ENCODE results near the gene NOL8. TPM values are rescaled to one million over a fixed set of nuclear protein-coding genes. Genes with fewer than 3 reads are reported as not detected.

NOL8 gene
- total and polyA plus RNA-seq, 2 donors: 30.7 to 51.3 TPM

DNA sequence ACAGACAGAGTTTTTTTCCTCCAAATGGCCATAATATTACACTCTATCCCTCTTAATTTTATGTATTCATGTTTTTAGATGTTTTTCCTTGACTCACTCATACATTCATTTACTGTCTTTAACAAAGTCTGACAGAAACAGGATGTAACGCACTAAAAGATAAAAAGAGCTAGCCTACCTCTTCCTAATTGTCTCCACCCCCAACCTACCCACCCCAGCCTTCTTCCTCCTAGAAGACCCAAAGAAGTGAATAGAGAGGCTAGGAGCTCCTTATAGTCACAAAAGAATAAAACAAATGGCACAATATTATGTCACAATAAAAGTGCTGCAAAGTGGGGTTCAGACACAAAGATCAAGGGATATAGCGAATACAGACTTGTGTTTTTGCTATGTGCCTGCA, 719 bp downstream of the NOL8 start:
- no peaks in the 10 kb centered on the region for H3K9me3 ChIP-seq (ENCODE audit: control insufficient read depth in 2 of 2, insufficient read depth in 1 of 2, low read length in 1 of 2)
- peak in 1 of 9 donors; percentile 9 for DNase-seq (ENCODE audit: low read depth in 6 of 9, low spot score in 9 of 9)
- H3K36me3 ChIP-seq (ENCODE audit: control insufficient read depth in 2 of 2, insufficient read depth in 2 of 2, low read length in 1 of 2): peaks cover 8 to 27% of the 10 kb centered on the region in 2 donors
- 19% methylated on average over 2 of the region's 2 CpGs for WGBS
- no peaks in the 10 kb centered on the region for H3K27me3 ChIP-seq (ENCODE audit: control insufficient read depth in 2 of 2, insufficient read depth in 1 of 2, low read length in 1 of 2)
- H3K4me3 ChIP-seq (ENCODE audit: low read length in 2 of 2): peak overlapping the region; percentile 80 to 90
- H3K4me1 ChIP-seq (ENCODE audit: control insufficient read depth in 2 of 2, insufficient read depth in 2 of 2, low read length in 2 of 2): peaks cover 7 to 8% of the 10 kb centered on the region in 2 donors
- no peak overlapping the region for H3K27ac ChIP-seq (ENCODE audit: low read depth in 1 of 2, low read length in 1 of 2)

DNA sequence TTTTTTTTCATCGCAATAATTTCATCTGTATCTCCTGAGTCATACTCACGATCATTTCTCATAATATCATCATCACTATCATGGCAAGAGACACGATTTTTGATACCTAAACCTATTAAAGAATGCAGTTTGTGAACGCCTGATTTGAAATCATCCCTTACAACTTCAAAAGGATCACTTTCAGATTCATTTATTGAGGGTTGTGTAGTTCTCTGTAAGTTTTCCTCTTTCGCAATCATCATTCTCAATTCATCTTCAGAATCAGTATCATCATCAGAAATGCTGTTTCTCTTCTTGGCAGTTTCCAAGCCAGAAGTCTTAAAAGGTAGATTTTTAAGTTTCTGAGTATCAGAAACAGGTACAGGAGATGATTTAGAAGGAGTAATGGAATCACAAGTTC, 9.7 kb downstream of the NOL8 start:
- no peaks in the 10 kb centered on the region for H3K27me3 ChIP-seq (ENCODE audit: control insufficient read depth in 2 of 2, insufficient read depth in 1 of 2, low read length in 1 of 2)
- H3K4me1 ChIP-seq (ENCODE audit: control insufficient read depth in 2 of 2, insufficient read depth in 2 of 2, low read length in 2 of 2): peaks cover 0 to 3% of the 10 kb centered on the region in 2 donors
- H3K27ac ChIP-seq (ENCODE audit: low read depth in 1 of 2, low read length in 1 of 2): no peak overlapping the region
- no peak for DNase-seq (ENCODE audit: low read depth in 6 of 9, low spot score in 9 of 9)
- 93% methylated on average over 5 of the region's 5 CpGs for WGBS
- H3K36me3 ChIP-seq (ENCODE audit: control insufficient read depth in 2 of 2, insufficient read depth in 2 of 2, low read length in 1 of 2): peaks cover 26 to 70% of the 10 kb centered on the region in 2 donors
- H3K9me3 ChIP-seq (ENCODE audit: control insufficient read depth in 2 of 2, insufficient read depth in 1 of 2, low read length in 1 of 2): no peaks in the 10 kb centered on the region
- H3K4me3 ChIP-seq (ENCODE audit: low read length in 2 of 2): no peak overlapping the region

DNA sequence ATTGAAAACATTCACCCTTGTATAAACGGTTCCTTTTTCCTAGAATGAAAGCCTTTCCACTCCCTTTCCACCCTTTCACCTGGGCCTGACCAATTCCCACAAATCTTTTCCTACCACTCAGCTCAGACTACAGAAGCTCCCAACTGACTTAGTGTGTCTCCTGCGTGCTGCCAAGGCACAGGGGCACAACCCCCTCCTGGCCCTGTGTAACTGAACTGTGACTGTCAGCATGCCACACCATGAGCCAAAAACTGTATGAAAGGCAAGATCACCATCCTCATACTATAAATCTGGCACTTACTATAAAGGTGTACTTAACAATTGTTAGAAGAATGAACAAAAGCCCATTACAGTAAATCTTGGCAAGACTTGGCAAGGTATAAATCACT, 11.5 kb downstream of the NOL8 start:
- H3K36me3 ChIP-seq (ENCODE audit: control insufficient read depth in 2 of 2, insufficient read depth in 2 of 2, low read length in 1 of 2): peaks cover 28 to 74% of the 10 kb centered on the region in 2 donors
- WGBS: 89% methylated on average over 2 of the region's 2 CpGs
- H3K4me1 ChIP-seq (ENCODE audit: control insufficient read depth in 2 of 2, insufficient read depth in 2 of 2, low read length in 2 of 2): peaks cover 0 to 3% of the 10 kb centered on the region in 2 donors
- H3K9me3 ChIP-seq (ENCODE audit: control insufficient read depth in 2 of 2, insufficient read depth in 1 of 2, low read length in 1 of 2): no peaks in the 10 kb centered on the region
- no peak overlapping the region for H3K27ac ChIP-seq (ENCODE audit: low read depth in 1 of 2, low read length in 1 of 2)
- no peak overlapping the region for H3K4me3 ChIP-seq (ENCODE audit: low read length in 2 of 2)
- no peak for DNase-seq (ENCODE audit: low read depth in 6 of 9, low spot score in 9 of 9)
- no peaks in the 10 kb centered on the region for H3K27me3 ChIP-seq (ENCODE audit: control insufficient read depth in 2 of 2, insufficient read depth in 1 of 2, low read length in 1 of 2)

DNA sequence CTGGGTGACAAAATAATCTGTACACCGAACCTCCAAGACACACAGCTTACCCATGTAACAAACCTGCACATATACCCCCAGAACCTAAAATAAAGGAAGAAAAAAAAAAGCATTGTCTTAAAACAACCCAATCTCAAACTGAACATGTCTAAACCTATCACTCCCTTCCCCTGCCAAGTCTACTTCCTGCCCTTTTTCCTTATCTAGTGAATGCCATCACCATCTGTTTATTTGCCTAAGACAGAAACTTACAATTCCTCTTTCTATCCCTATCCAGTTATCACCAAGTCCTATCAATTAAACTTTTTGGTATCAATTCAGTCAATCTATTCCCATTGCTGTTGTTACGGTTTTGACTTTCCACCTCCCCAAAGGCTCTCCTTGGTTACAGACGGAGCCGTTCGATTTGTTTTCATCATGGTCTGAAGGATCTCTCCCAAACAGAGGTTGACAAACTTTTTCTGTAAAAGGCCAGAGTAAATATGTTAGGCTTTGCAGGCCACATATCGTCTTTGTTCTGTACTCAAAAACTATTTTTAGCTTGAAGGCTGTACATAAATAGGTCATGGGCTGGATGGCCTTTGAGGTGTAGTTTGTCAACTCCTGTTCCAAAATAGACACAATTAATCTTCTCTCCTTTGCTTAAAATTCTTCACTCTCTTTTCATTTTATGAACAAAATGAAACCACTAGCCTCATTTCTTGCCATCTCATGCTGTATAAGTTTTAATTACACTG, 12.1 kb downstream of the NOL8 start:
- Histone ChIP-seq H3K36me3 (ENCODE audit: control insufficient read depth in 2 of 2, insufficient read depth in 2 of 2, low read length in 1 of 2) (peaks cover 29 to 75% of the 10 kb centered on the region in 2 donors), H3K27ac (ENCODE audit: low read depth in 1 of 2, low read length in 1 of 2) (no peak overlapping the region), H3K27me3 (ENCODE audit: control insufficient read depth in 2 of 2, insufficient read depth in 1 of 2, low read length in 1 of 2) (no peaks in the 10 kb centered on the region), H3K4me3 (ENCODE audit: low read length in 2 of 2) (no peak overlapping the region), H3K4me1 (ENCODE audit: control insufficient read depth in 2 of 2, insufficient read depth in 2 of 2, low read length in 2 of 2) (peaks cover 0 to 3% of the 10 kb centered on the region in 2 donors), H3K9me3 (ENCODE audit: control insufficient read depth in 2 of 2, insufficient read depth in 1 of 2, low read length in 1 of 2) (no peaks in the 10 kb centered on the region)
- DNase-seq (ENCODE audit: low read depth in 6 of 9, low spot score in 9 of 9): no peak
- 80% methylated on average over 6 of the region's 6 CpGs for WGBS

DNA sequence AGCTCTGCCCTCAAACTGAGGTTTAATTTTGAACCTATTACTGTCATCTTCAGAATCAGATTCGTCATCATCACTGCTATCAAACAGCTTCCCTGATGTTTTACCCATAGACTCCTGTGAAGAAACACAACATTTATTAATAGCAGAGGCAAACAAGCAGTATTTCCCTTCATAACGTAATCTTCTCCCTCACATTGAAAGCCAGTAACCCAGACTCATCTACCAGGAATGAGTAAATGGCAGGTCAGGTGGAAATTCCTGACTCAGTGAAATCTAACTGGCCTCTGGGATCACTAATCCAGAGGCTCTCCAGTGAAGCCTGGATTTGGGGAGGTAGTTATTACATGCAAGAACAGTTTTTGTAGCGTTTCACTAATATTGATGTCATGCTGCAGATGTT, 14.6 kb downstream of the NOL8 start:
- Histone ChIP-seq H3K4me1 (ENCODE audit: control insufficient read depth in 2 of 2, insufficient read depth in 2 of 2, low read length in 2 of 2) (peaks cover 0 to 3% of the 10 kb centered on the region in 2 donors), H3K36me3 (ENCODE audit: control insufficient read depth in 2 of 2, insufficient read depth in 2 of 2, low read length in 1 of 2) (peaks cover 21 to 74% of the 10 kb centered on the region in 2 donors), H3K27me3 (ENCODE audit: control insufficient read depth in 2 of 2, insufficient read depth in 1 of 2, low read length in 1 of 2) (no peaks in the 10 kb centered on the region), H3K9me3 (ENCODE audit: control insufficient read depth in 2 of 2, insufficient read depth in 1 of 2, low read length in 1 of 2) (no peaks in the 10 kb centered on the region), H3K4me3 (ENCODE audit: low read length in 2 of 2) (no peak overlapping the region), H3K27ac (ENCODE audit: low read depth in 1 of 2, low read length in 1 of 2) (no peak overlapping the region)
- WGBS: 99% methylated on average over 3 of the region's 3 CpGs
- no peak for DNase-seq (ENCODE audit: low read depth in 6 of 9, low spot score in 9 of 9)

DNA sequence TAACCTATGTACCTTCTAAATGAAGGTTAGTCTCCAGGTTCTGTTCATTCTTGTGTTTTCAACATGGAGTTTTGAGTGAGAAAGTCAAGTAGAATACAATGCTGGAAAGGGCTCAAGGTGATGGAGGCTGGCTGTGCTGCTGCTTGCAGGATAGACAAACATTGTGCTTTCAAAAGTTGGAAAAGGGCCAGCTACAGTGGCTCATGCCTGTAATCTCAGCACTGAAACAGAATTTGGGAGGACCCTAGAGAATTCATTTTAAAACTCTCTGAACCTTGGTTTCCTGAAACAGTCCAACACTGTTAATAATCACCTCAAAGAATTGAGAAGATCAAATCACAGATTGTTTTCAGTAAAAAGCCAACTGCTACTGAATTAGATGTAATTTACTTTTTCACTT, 16.3 kb downstream of the NOL8 start:
- DNase-seq (ENCODE audit: low read depth in 6 of 9, low spot score in 9 of 9): no peak
- Histone ChIP-seq H3K36me3 (ENCODE audit: control insufficient read depth in 2 of 2, insufficient read depth in 2 of 2, low read length in 1 of 2) (peaks cover 26 to 73% of the 10 kb centered on the region in 2 donors), H3K9me3 (ENCODE audit: control insufficient read depth in 2 of 2, insufficient read depth in 1 of 2, low read length in 1 of 2) (no peaks in the 10 kb centered on the region), H3K4me1 (ENCODE audit: control insufficient read depth in 2 of 2, insufficient read depth in 2 of 2, low read length in 2 of 2) (peaks cover 0 to 3% of the 10 kb centered on the region in 2 donors), H3K4me3 (ENCODE audit: low read length in 2 of 2) (no peak overlapping the region), H3K27me3 (ENCODE audit: control insufficient read depth in 2 of 2, insufficient read depth in 1 of 2, low read length in 1 of 2) (no peaks in the 10 kb centered on the region), H3K27ac (ENCODE audit: low read depth in 1 of 2, low read length in 1 of 2) (no peak overlapping the region)

DNA sequence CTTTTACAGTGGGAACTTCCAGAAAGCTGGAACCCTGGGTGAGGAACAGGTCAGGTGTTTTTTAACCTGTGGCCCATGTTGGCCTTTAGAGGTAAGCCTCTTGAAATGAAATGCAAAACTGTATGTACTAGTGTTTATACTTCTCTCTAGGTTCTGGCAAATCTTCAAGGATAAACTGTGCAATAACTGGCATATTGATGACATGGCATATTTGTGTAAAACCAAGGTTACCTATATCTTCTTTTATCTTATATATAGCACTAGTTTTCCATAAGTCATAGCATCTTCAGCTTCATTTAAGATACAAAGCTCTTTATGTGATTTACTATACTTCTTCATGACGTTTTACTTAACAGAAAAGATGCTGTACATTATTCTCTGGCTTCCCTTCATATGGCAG, 24.2 kb downstream of the NOL8 start:
- no peaks in the 10 kb centered on the region for H3K9me3 ChIP-seq (ENCODE audit: control insufficient read depth in 2 of 2, insufficient read depth in 1 of 2, low read length in 1 of 2)
- DNase-seq (ENCODE audit: low read depth in 6 of 9, low spot score in 9 of 9): no peak
- H3K27ac ChIP-seq (ENCODE audit: low read depth in 1 of 2, low read length in 1 of 2): no peak overlapping the region
- H3K4me3 ChIP-seq (ENCODE audit: low read length in 2 of 2): no peak overlapping the region
- H3K36me3 ChIP-seq (ENCODE audit: control insufficient read depth in 2 of 2, insufficient read depth in 2 of 2, low read length in 1 of 2): peaks cover 17 to 74% of the 10 kb centered on the region in 2 donors
- no peaks in the 10 kb centered on the region for H3K4me1 ChIP-seq (ENCODE audit: control insufficient read depth in 2 of 2, insufficient read depth in 2 of 2, low read length in 2 of 2)
- no peaks in the 10 kb centered on the region for H3K27me3 ChIP-seq (ENCODE audit: control insufficient read depth in 2 of 2, insufficient read depth in 1 of 2, low read length in 1 of 2)
- WGBS: 93% methylated on average over 1 of the region's 1 CpG

DNA sequence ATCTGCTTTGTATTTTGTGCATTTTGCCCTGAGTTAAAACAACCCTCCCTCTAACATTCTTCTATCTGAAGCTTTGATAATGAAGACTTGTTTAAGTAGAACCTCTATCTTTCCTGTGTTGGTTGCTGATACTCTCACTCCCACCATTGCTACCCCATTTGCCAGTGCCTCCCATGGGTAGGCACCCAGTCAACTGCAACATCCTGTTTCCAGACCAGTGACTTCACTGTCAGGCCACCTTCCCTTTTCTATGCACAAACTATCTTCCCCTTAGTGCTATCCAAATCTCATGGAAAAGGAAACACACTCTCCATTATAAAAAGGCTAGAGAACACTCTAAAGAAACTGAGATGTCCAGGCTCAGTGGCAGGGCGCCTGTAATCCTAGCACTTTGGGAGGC, 26.0 kb downstream of the NOL8 start:
- 98% methylated on average over 1 of the region's 1 CpG for WGBS
- Histone ChIP-seq H3K27ac (ENCODE audit: low read depth in 1 of 2, low read length in 1 of 2) (no peak overlapping the region), H3K4me3 (ENCODE audit: low read length in 2 of 2) (no peak overlapping the region), H3K4me1 (ENCODE audit: control insufficient read depth in 2 of 2, insufficient read depth in 2 of 2, low read length in 2 of 2) (peaks cover 4 to 5% of the 10 kb centered on the region in 2 donors), H3K27me3 (ENCODE audit: control insufficient read depth in 2 of 2, insufficient read depth in 1 of 2, low read length in 1 of 2) (no peaks in the 10 kb centered on the region), H3K9me3 (ENCODE audit: control insufficient read depth in 2 of 2, insufficient read depth in 1 of 2, low read length in 1 of 2) (no peaks in the 10 kb centered on the region), H3K36me3 (ENCODE audit: control insufficient read depth in 2 of 2, insufficient read depth in 2 of 2, low read length in 1 of 2) (peaks cover 11 to 57% of the 10 kb centered on the region in 2 donors)
- DNase-seq (ENCODE audit: low read depth in 6 of 9, low spot score in 9 of 9): no peak

DNA sequence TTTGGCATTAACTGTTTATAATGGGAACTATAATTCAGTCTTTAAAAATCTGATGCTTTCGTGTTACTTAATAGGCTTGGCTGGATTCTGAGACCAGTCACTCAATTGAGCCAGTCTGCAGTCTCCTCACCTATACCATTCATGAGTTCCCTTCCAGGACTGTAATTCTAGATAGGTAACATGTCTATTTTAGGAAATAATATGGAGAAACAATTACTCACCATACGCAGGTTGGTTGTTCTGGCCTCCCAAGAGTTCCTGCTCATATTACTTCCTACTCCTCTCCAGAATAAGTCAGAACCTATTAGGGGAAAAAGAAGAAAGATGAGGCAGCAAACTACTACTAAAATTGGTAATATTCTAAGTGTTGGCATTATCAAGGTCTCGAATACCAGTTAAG, 27.1 kb downstream of the NOL8 start:
- 92% methylated on average over 3 of the region's 3 CpGs for WGBS
- H3K36me3 ChIP-seq (ENCODE audit: control insufficient read depth in 2 of 2, insufficient read depth in 2 of 2, low read length in 1 of 2): peaks cover 9 to 48% of the 10 kb centered on the region in 2 donors

More for the DNA sequence above, 27.1 kb downstream of the NOL8 start:
- Histone ChIP-seq H3K9me3 (ENCODE audit: control insufficient read depth in 2 of 2, insufficient read depth in 1 of 2, low read length in 1 of 2) (no peaks in the 10 kb centered on the region), H3K4me3 (ENCODE audit: low read length in 2 of 2) (no peak overlapping the region), H3K27ac (ENCODE audit: low read depth in 1 of 2, low read length in 1 of 2) (no peak overlapping the region), H3K27me3 (ENCODE audit: control insufficient read depth in 2 of 2, insufficient read depth in 1 of 2, low read length in 1 of 2) (no peaks in the 10 kb centered on the region), H3K4me1 (ENCODE audit: control insufficient read depth in 2 of 2, insufficient read depth in 2 of 2, low read length in 2 of 2) (peaks cover 4 to 5% of the 10 kb centered on the region in 2 donors)
- DNase-seq (ENCODE audit: low read depth in 6 of 9, low spot score in 9 of 9): no peak
